ENCODE data around the gene KCNT2.

KCNT2 gene

GRCh38 chr1:196373798-196374197 lies 234.4 kb downstream of the KCNT2 start:
- DNase-seq (ENCODE audit: low spot score), result no peak
- Mint-ChIP-seq H3K9me3 (no peaks in the 10 kb centered on the region), H3K27me3 (ENCODE audit: low read depth) (no peaks in the 10 kb centered on the region), H3K4me3 (no peak overlapping the region), H3K4me1 (ENCODE audit: low read depth) (no peaks in the 10 kb centered on the region), H3K27ac (no peak overlapping the region), H3K36me3 (ENCODE audit: low read depth) (no peaks in the 10 kb centered on the region)

DNA sequence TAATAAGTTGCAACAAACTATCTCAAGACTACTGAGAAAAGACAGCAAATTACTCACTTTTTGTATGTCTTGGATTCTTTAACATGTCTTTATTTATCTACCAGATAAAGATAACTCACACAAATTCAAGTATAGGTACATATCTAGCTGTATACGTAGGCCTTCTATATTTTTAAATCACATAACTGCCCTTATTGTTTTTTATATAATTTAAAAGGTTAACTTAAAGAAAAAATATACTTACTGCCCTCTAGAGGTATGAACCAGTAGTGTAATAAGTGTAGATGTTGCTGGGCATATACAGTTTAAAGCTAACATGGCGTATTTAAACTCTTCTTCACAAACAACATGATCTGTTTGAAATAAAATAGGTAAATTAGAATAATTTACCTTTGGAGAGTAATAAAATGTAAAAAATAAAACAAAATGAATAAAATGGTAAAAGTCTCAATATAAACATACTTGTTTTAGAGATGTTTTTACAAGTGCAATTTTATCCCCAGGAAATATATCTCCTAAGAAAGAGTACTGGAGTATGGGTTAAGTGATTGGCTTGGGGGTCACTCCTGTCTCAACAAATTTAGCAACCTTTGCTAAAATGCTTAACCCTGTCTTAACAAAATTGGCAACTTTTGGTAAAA lies 235.2 kb downstream of the KCNT2 start:
- Mint-ChIP-seq H3K36me3 (ENCODE audit: low read depth) (no peaks in the 10 kb centered on the region), H3K27me3 (ENCODE audit: low read depth) (no peaks in the 10 kb centered on the region), H3K4me3 (no peak overlapping the region), H3K4me1 (ENCODE audit: low read depth) (no peaks in the 10 kb centered on the region), H3K9me3 (no peaks in the 10 kb centered on the region), H3K27ac (no peak overlapping the region)
- no peak for DNase-seq (ENCODE audit: low spot score)

DNA sequence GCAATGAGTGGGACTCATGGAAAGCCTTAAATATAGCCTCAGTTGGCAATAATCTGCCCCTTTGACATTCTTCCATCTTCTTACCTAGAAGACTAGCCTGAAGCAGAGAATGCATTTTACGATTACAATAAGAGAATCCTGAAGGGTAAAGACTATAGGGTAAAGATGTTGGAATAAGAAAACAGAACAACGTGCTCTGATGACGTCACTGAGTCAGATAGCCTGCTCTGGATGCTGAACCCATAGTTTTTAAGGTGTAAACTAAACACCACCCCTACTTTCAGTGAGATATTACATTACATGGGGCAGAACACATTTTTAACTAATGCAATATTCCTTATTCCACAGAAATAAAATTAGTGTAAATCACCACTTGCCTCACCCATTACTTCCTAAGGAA lies 240.4 kb downstream of the KCNT2 start:
- Mint-ChIP-seq H3K9me3 (no peaks in the 10 kb centered on the region), H3K36me3 (ENCODE audit: low read depth) (no peaks in the 10 kb centered on the region), H3K27ac (no peak overlapping the region), H3K4me3 (no peak overlapping the region), H3K4me1 (ENCODE audit: low read depth) (no peaks in the 10 kb centered on the region), H3K27me3 (ENCODE audit: low read depth) (no peaks in the 10 kb centered on the region)
- DNase-seq (ENCODE audit: low spot score), result no peak

DNA sequence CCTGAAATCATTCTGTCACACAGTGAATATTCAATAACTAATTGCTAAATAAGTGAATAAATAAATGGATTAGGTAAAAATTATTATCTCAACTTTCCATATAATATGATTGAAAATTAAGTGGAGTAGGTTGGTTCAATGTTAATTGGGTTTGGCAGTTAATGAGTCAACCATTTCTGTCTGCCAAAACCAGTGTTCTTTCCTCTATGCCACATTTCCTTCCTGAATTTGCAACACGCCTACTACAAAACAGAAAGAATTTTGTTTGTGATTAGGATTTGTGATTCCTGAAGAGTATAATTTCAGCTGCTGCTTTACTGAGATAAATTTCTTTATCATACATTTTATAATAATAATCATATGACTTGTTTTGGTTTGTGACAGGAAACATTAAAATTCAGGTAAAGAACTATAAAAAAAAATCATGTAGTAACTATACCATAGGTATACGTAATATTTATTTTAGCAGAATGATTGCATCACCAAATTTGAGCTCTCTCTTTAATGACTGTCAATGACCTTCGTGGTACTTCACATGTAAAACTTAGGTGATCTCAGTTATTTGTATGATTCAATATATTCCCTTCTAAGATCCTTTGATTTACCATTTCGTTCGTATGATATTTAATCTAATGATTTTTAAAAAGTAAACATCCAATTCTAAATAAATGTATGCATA lies 241.3 kb downstream of the KCNT2 start:
- Mint-ChIP-seq H3K27me3 (ENCODE audit: low read depth) (no peaks in the 10 kb centered on the region), H3K36me3 (ENCODE audit: low read depth) (no peaks in the 10 kb centered on the region), H3K27ac (no peak overlapping the region), H3K9me3 (no peaks in the 10 kb centered on the region), H3K4me3 (no peak overlapping the region), H3K4me1 (ENCODE audit: low read depth) (no peaks in the 10 kb centered on the region)
- no peak for DNase-seq (ENCODE audit: low spot score)

DNA sequence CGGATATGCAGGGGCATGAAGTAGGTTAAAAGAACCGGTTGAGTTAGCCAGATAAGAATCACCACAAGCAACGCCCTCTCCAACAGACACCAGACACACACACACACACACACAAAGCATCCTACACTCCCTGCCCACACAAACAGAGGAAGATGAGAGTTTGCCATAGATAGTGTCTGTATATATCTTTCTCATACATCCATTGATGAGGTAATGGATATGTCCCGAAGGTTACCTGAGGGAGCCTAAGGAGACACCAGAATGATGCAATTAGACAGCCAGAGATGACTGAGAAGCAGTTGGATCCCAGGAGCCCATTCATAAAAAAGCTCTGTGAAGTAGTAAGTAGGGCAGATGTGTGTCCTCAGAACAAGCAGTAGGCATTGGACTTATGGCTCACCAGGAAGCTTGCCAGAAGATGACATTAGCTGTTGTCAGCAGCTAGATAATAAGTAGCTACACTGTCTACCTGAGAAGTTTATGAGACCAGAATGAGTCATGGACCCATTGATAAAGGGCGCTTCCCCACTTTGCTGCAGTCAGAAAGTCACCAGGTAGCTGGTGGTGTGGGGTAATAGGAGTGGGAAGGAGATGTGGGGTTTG lies 247.0 kb downstream of the KCNT2 start:
- H3K27ac Mint-ChIP-seq, result no peak overlapping the region
- H3K4me1 Mint-ChIP-seq (ENCODE audit: low read depth), result no peaks in the 10 kb centered on the region
- H3K27me3 Mint-ChIP-seq (ENCODE audit: low read depth), result no peaks in the 10 kb centered on the region
- H3K36me3 Mint-ChIP-seq (ENCODE audit: low read depth), result no peaks in the 10 kb centered on the region
- no peak for DNase-seq (ENCODE audit: low spot score)
- no peak overlapping the region for H3K4me3 Mint-ChIP-seq
- no peaks in the 10 kb centered on the region for H3K9me3 Mint-ChIP-seq

DNA sequence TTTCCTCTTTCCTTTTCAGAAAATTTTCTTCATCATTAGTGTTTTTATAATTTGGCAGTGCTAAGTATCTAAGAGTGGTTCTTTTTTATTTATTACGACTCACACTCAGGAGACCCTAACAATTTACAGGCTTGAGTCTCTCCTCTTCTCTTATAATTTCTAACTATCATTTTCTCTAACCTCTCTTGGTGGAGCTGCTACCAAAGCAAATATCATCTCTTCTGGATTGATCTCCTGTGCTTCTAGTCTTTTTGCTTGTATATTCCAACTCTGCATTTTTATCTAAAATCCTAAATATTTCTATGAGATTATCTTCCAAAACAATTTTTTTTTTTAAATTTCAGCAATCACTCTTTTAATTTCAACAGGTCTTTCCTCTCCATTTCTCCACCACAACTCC lies 250.3 kb downstream of the KCNT2 start:
- Mint-ChIP-seq H3K4me3 (no peak overlapping the region), H3K9me3 (no peaks in the 10 kb centered on the region), H3K27ac (no peak overlapping the region), H3K27me3 (ENCODE audit: low read depth) (no peaks in the 10 kb centered on the region), H3K4me1 (ENCODE audit: low read depth) (no peaks in the 10 kb centered on the region), H3K36me3 (ENCODE audit: low read depth) (no peaks in the 10 kb centered on the region)
- no peak for DNase-seq (ENCODE audit: low spot score)

- H3K36me3 Mint-ChIP-seq (ENCODE audit: low read depth), result no peaks in the 10 kb centered on the region
- H3K27me3 Mint-ChIP-seq (ENCODE audit: low read depth), result no peaks in the 10 kb centered on the region
- no peaks in the 10 kb centered on the region for H3K9me3 Mint-ChIP-seq
- no peak overlapping the region for H3K4me3 Mint-ChIP-seq
- no peak overlapping the region for H3K27ac Mint-ChIP-seq
- DNase-seq (ENCODE audit: low spot score), result no peak
- no peaks in the 10 kb centered on the region for H3K4me1 Mint-ChIP-seq (ENCODE audit: low read depth)
Measured at GRCh38 chr1:196355206-196355786, 252.9 kb downstream of the KCNT2 start.

- H3K4me3 Mint-ChIP-seq, result no peak overlapping the region
- H3K9me3 Mint-ChIP-seq, result no peaks in the 10 kb centered on the region
- H3K36me3 Mint-ChIP-seq (ENCODE audit: low read depth), result no peaks in the 10 kb centered on the region
- H3K4me1 Mint-ChIP-seq (ENCODE audit: low read depth), result no peaks in the 10 kb centered on the region
- no peaks in the 10 kb centered on the region for H3K27me3 Mint-ChIP-seq (ENCODE audit: low read depth)
- DNase-seq (ENCODE audit: low spot score), result no peak
- H3K27ac Mint-ChIP-seq, result no peak overlapping the region
Measured at GRCh38 chr1:196344453-196344852, 263.8 kb downstream of the KCNT2 start.

GRCh38 chr1:196324345-196324744 lies 283.9 kb downstream of the KCNT2 start:
- no peak for DNase-seq (ENCODE audit: low spot score)
- H3K36me3 Mint-ChIP-seq (ENCODE audit: low read depth), result no peaks in the 10 kb centered on the region
- no peaks in the 10 kb centered on the region for H3K9me3 Mint-ChIP-seq
- no peak overlapping the region for H3K27ac Mint-ChIP-seq
- no peak overlapping the region for H3K4me3 Mint-ChIP-seq
- H3K27me3 Mint-ChIP-seq (ENCODE audit: low read depth), result no peaks in the 10 kb centered on the region
- H3K4me1 Mint-ChIP-seq (ENCODE audit: low read depth), result no peaks in the 10 kb centered on the region

- H3K4me1 Mint-ChIP-seq (ENCODE audit: low read depth), result no peaks in the 10 kb centered on the region
- no peaks in the 10 kb centered on the region for H3K36me3 Mint-ChIP-seq (ENCODE audit: low read depth)
- no peaks in the 10 kb centered on the region for H3K27me3 Mint-ChIP-seq (ENCODE audit: low read depth)
- no peak for DNase-seq (ENCODE audit: low spot score)
- H3K4me3 Mint-ChIP-seq, result no peak overlapping the region
- H3K27ac Mint-ChIP-seq, result no peak overlapping the region
- no peaks in the 10 kb centered on the region for H3K9me3 Mint-ChIP-seq
Measured at GRCh38 chr1:196323869-196324268, 284.4 kb downstream of the KCNT2 start.

DNA sequence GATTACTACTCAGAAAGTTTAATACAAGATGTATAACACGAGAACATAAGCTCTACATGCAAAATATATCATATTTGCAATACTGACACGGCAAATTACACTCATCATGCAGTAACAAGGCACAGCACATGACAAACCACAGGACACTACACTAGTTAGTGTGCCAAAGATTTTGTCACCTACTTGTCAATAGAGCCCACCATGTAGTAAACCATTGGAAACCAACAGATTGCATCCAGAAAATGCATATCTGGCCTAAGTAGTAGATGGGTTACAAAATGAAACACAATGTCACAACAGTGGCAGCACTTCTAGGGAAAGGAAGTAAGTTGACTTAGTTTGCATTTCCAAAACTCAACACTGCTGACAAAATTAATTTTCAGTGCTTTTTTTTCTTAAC lies 288.9 kb downstream of the KCNT2 start:
- Mint-ChIP-seq H3K4me3 (no peak overlapping the region), H3K36me3 (ENCODE audit: low read depth) (no peaks in the 10 kb centered on the region), H3K27ac (no peak overlapping the region), H3K9me3 (no peaks in the 10 kb centered on the region), H3K4me1 (ENCODE audit: low read depth) (no peaks in the 10 kb centered on the region), H3K27me3 (ENCODE audit: low read depth) (no peaks in the 10 kb centered on the region)
- DNase-seq (ENCODE audit: low spot score), result no peak

- H3K36me3 Mint-ChIP-seq (ENCODE audit: low read depth), result no peaks in the 10 kb centered on the region
- no peaks in the 10 kb centered on the region for H3K4me1 Mint-ChIP-seq (ENCODE audit: low read depth)
- no peak for DNase-seq (ENCODE audit: low spot score)
- no peak overlapping the region for H3K27ac Mint-ChIP-seq
- no peak overlapping the region for H3K4me3 Mint-ChIP-seq
- no peaks in the 10 kb centered on the region for H3K9me3 Mint-ChIP-seq
- H3K27me3 Mint-ChIP-seq (ENCODE audit: low read depth), result no peaks in the 10 kb centered on the region
Measured at GRCh38 chr1:196317535-196318522, 290.4 kb downstream of the KCNT2 start.

DNA sequence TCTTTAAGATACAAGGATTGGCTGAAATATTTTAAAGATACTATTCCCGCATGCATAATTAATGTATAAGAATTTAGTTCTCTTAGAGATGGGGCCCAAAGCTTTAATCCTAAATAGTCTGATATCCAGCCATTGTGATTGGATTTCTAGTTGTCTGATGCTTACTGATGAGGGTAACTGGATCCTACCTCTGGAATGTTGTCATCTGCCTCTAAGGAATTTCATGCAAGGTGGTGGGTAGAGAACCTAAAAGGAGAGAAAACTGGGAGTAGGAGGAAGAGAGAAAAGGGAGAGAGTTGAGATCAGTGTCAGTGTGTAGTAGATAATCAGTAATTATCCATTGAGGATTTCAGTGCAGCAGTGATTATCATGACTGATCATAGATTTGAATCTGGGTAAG lies 295.5 kb downstream of the KCNT2 start:
- Mint-ChIP-seq H3K9me3 (no peaks in the 10 kb centered on the region), H3K4me1 (ENCODE audit: low read depth) (no peaks in the 10 kb centered on the region), H3K4me3 (no peak overlapping the region), H3K27me3 (ENCODE audit: low read depth) (no peaks in the 10 kb centered on the region), H3K36me3 (ENCODE audit: low read depth) (no peaks in the 10 kb centered on the region), H3K27ac (no peak overlapping the region)
- DNase-seq (ENCODE audit: low spot score), result no peak

Data from T-helper 2 cell treated with Interferon-gamma antibody and Interleukin-4, amounts not matched to agents 5 μg/mL and 100 μg/mL, for 36 hours (primary cell).